GM12872 (cell line): Measurements from ENCODE around the gene ZDHHC12.

Source experiments
- TF ChIP-seq, protein P1 (sequence below): IDR thresholded peaks from 3 replicates; pipeline ENCODE4 v1.5.1; 2011; ENCODE audit warnings: low read depth, mild to moderate bottlenecking, low read length, moderate library complexity; ENCODE audit not compliant: insufficient read depth

The ZDHHC12 gene

DNA sequence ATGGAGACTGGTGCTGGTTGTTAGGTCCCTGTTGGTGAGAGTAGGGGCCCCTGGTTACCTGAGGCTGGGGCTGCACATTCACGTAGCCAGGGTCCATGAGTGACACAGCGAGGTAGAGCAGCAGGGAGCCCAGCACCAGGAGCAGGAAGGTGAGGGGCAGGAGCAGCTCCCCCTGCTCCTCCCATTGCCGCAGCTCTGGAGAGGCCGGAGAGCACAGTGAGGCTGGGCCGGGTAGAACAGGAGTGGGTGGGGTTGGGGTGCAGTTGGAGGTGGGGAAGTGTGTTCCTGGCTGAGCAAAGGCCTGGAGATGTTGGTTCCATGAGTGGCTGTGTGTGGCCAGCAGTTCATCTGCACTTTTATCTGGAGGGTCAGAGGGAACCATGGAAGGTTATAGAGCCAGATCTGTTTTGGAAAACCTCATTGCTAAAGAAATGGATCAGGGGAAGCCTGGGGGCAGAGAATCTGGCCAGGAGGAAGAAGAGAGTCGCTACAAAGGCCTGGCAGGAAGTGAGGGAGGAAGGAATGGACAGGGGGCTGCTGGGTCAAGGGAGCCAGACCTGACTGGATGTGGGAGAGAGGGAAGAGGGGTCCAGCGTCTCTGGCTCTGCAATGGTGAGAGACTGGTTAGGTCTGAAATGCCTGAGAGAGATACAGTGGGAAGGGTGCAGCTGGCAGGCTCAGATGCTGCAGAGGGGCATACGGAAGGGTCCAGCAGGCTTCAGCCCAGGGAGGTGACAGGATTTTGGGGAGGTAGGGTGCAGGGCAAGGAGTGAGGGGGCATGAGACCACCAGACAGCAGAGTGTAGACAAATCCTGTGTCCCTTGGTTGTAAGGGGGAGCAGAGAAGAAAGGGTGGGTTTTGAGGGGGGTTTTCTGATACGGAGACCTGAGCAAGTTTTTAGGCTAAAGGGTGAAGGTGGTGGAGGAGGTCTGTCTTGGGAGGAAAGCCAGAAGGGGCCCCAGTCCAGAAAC is 1.3 kb downstream of the ZDHHC12 start:
- TF ChIP-seq, protein P1, sequence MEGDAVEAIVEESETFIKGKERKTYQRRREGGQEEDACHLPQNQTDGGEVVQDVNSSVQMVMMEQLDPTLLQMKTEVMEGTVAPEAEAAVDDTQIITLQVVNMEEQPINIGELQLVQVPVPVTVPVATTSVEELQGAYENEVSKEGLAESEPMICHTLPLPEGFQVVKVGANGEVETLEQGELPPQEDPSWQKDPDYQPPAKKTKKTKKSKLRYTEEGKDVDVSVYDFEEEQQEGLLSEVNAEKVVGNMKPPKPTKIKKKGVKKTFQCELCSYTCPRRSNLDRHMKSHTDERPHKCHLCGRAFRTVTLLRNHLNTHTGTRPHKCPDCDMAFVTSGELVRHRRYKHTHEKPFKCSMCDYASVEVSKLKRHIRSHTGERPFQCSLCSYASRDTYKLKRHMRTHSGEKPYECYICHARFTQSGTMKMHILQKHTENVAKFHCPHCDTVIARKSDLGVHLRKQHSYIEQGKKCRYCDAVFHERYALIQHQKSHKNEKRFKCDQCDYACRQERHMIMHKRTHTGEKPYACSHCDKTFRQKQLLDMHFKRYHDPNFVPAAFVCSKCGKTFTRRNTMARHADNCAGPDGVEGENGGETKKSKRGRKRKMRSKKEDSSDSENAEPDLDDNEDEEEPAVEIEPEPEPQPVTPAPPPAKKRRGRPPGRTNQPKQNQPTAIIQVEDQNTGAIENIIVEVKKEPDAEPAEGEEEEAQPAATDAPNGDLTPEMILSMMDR: no peak

DNA sequence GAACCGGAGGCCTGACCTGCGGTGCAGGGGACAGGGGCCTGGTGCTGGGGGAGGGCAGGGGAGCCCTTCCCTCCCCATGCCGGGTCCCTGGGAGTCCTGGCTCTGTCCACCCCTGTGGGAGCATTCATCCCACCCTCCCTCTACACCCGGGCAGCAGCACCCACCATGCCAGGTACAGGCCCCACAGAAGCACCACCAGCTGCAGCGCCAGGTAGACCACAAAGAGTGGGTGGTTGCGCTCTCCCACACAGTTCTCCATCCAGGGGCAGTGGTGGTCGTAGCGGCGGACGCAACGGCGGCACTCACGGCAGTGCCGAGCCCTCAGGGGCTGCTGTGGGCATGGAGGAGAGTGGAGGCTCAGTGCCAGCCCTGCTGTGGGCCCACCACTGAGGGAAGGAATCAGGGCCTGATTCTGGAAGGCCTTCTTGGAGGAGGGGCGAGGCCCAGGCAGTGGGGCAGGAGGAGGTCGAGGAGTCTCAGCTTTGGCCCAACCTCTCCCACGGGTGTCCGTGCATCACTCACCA is 2.4 kb downstream of the ZDHHC12 start:
- TF ChIP-seq, protein P1: no peak

DNA sequence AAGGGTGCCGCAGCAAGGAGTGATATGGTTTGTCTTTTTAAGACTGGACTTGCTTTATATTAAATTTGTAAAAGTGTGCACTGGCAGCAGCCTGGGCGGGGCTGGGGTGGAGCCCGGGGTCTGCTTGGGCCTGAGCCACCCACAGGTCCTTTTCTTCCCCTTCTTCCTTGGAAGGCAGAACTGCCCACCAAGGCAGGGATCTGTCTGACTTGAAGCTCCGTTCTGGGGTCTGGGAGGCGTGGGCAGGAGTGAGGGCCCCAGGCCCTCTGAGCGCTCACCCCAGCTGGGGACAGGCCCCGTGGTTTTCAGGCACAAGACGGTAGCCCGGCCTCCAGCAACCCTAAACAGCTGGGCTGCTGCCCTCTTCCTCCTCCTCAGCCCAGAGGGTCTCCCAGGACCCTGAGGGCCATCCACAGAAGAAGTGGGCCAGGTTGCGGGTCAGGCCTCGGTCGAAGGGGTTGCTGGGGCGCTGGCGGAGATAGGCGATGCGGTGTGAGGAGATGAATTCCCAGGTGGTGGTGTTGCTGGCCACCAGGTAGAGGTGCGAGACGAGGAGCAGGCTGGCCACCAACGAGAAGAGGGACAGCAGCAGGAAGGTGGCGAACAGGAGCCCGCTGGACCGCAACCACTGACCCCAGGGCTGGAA is 3.0 kb downstream of the ZDHHC12 start:
- TF ChIP-seq, protein P1: no peak

DNA sequence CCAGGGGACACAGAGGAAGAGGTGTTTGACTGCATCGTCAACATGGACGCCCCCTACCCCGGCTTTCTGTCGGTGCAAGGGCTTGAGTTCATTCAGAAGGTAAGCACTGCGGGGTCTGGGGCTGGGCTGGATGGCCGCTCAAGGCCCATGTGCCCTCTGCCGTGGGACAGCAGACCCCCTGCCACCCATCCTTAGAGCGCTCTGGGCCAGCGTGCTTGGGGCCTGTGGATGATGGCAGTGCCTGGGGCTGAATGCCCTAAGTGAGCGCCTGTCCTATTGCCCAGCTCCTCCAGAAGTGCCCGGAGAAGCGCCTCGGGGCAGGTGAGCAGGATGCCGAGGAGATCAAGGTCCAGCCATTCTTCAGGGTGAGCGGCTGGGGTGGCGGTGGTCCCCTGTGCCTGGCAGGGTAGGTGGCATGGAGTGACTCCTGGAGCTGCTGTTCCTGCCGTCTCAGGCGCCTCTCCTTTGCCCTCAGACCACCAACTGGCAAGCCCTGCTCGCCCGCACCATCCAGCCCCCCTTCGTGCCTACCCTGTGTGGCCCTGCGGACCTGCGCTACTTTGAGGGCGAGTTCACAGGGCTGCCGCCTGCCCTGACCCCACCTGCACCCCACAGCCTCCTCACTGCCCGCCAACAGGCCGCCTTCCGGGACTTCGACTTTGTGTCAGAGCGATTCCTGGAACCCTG is 3.9 kb downstream of the ZDHHC12 start:
- TF ChIP-seq, protein P1: no peak

DNA sequence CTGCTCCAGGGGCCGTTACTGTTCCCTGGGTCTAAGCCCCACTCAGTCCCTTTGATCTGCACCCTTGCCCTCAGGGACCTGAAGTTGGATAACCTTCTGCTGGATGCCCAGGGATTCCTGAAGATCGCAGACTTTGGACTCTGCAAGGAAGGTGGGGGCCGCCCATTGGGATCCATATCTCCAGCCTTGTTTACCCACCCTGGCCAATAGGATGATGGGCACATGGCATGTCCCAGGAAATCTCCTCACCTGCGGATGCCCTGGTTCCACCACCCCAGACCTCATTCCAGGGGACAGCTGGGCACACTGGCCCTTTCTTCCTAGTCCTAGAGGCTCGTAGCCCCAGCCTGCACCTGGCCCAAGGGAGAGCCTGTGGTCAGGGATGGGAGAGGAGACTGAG is 5.5 kb downstream of the ZDHHC12 start:
- TF ChIP-seq, protein P1: no peak

DNA sequence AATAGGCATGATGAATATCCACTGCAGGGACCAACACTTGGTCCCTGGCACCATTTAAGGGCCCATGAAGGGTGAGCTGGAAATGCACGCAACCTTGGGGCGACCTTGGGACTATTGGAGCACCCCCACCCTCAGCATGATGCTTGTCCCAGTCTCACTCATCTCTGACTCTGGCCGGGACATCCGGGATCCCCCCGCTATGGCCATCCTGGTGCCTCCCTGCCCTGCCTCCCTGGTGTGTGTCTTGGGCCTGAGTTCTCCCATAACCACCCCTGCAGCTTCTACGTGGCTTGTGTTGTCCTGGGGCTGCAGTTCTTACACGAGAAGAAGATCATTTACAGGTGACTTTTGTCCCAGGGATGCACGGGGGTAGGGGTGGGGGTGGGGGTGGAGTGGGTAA is 5.9 kb downstream of the ZDHHC12 start:
- TF ChIP-seq, protein P1: no peak
